K562 (cell line): ENCODE results near the gene C11orf98. TPM values are rescaled to one million over a fixed set of nuclear protein-coding genes. Genes with fewer than 3 reads are reported as not detected.

Experiments
- ATAC-seq: fragments of 200-7000 bp; cut with Tn5 transposase; 3 replicates; pipeline ENCODE4 v1.9.1; 2020; ENCODE audit warnings: moderate library complexity
- BruUV-seq: library from RNA; stranded (reverse); fragments of 400-500 nt; replicated peaks from 2 replicates; lab custom pipeline; 2021; lab: Mats Ljungman, UMichigan
- CTCF ChIA-PET: fragments of 300-600 bp; formaldehyde crosslinking; extraction: SDS; loops from one replicate; lab custom pipeline; 2021; ENCODE audit warnings: low intra/inter-chr PET ratio; lab: Yijun Ruan, JAX
- POLR2A ChIA-PET: fragments of 300-600, 350-650 bp; sonication (Branson Sonifier 250); formaldehyde crosslinking; extraction: SDS; loops from one replicate; lab custom pipeline; 2021; ENCODE audit warnings: antibody characterized with exemption, inconsistent platforms; lab: Yijun Ruan, JAX
- DNase-seq, 4 experiments: peaks; one replicate each; pipeline versions ENCODE4 v3.0.0 to v3.0.0-alpha.2; 2011 to 2018; ENCODE audit warnings: low spot score in 3 of 4, mixed read lengths in 3 of 4; ENCODE audit errors: extremely low read depth in 1 of 4
- FAIRE-seq: peaks from 2 replicates; lab custom pipeline; 2011; peaks lifted over from hg19 to GRCh38; lab: Jason Lieb, UNC
- H2AFZ ChIP-seq: 2 replicates; pipeline ENCODE4 v1.6.0; 2011; ENCODE audit warnings: low read depth, low read length, control low read depth, inconsistent platforms
- H3K27ac ChIP-seq: fragments of 200-600 bp; 3 replicates; pipeline ENCODE4 v1.8.0; 2011; ENCODE audit warnings: low read depth, mild to moderate bottlenecking, control low read depth, inconsistent platforms, low read length, moderate library complexity, mixed read lengths; ENCODE audit errors: extremely low read depth
- H3K27me3 ChIP-seq, 2 experiments: fragments of 300-600 bp in 1 of 2; 2 replicates in 1 of 2; 3 replicates in 1 of 2; pipeline versions ENCODE4 v1.6.0 to v1.8.0; 2011; ENCODE audit warnings: inconsistent platforms in 2 of 2, low read length in 2 of 2, mild to moderate bottlenecking in 1 of 2, mixed read lengths in 1 of 2, moderate library complexity in 1 of 2; ENCODE audit not compliant: control insufficient read depth in 2 of 2, insufficient read depth in 2 of 2
- H3K36me3 ChIP-seq: fragments of 300-600 bp; 3 replicates; pipeline ENCODE4 v1.8.0; 2011; ENCODE audit warnings: mild to moderate bottlenecking, low read length, inconsistent platforms; ENCODE audit not compliant: control insufficient read depth, insufficient read depth
- H3K4me1 ChIP-seq, 2 experiments: fragments of 200-600 bp in 1 of 2; replicated peaks in 1 of 2; 2 replicates in 1 of 2; 3 replicates in 1 of 2; pipeline versions ENCODE4 v1.5.1 to v1.8.0; 2011; ENCODE audit warnings: inconsistent platforms in 2 of 2, low read length in 2 of 2, mild to moderate bottlenecking in 1 of 2, mixed read lengths in 1 of 2, moderate library complexity in 1 of 2; ENCODE audit not compliant: control insufficient read depth in 2 of 2, insufficient read depth in 2 of 2
- H3K4me2 ChIP-seq: 2 replicates; pipeline ENCODE4 v1.6.1; 2011; ENCODE audit warnings: low read length, control low read depth, inconsistent platforms, mixed read lengths; ENCODE audit not compliant: insufficient read depth
- H3K4me3 ChIP-seq: fragments of 200-600 bp; sonication (generic), shearing (Covaris generic); 2 replicates; pipeline ENCODE4 v1.5.1; 2016; ENCODE audit warnings: control low read depth, inconsistent platforms
- H3K79me2 ChIP-seq: fragments of 200-600 bp; 3 replicates; pipeline ENCODE4 v1.8.0; 2011; ENCODE audit warnings: low read length, inconsistent platforms; ENCODE audit not compliant: control insufficient read depth, insufficient read depth
- H3K9ac ChIP-seq, 2 experiments: 2 replicates each; pipeline versions ENCODE4 v1.6.0 to v1.6.1; 2011; ENCODE audit warnings: low read depth in 2 of 2, low read length in 2 of 2, control low read depth in 1 of 2, inconsistent platforms in 1 of 2, mild to moderate bottlenecking in 1 of 2, mixed read lengths in 1 of 2; ENCODE audit not compliant: insufficient read depth in 1 of 2
- H3K9me1 ChIP-seq: one replicate; pipeline ENCODE4 v1.6.0; 2011; ENCODE audit warnings: inconsistent platforms, mild to moderate bottlenecking, low read length, moderate library complexity; ENCODE audit not compliant: control insufficient read depth, insufficient read depth
- H3K9me3 ChIP-seq: replicated peaks from 2 replicates; pipeline ENCODE4 v1.5.1; 2011; ENCODE audit warnings: low read depth, low read length, inconsistent platforms; ENCODE audit not compliant: control insufficient read depth, insufficient read depth
- H4K20me1 ChIP-seq: replicated peaks from 2 replicates; pipeline ENCODE4 v1.6.1; 2011; ENCODE audit warnings: low read length, inconsistent platforms, mixed read lengths; ENCODE audit not compliant: control insufficient read depth, insufficient read depth
- CBFA2T3 ChIP-seq: fragments of 450-650 bp; IDR thresholded peaks from 2 replicates; pipeline ENCODE4 v1.6.1; 2017
- FIP1L1 ChIP-seq: fragments of 200-400 bp; formaldehyde crosslinking; IDR thresholded peaks from 2 replicates; pipeline ENCODE4 v1.6.1; 2018; ENCODE audit warnings: mild to moderate bottlenecking, low read depth, low read length; ENCODE audit not compliant: poor library complexity, severe bottlenecking
- SAFB2 ChIP-seq: fragments of 200-400 bp; formaldehyde crosslinking; IDR thresholded peaks from 2 replicates; pipeline ENCODE4 v1.6.1; 2018; ENCODE audit warnings: borderline replicate concordance, low read length, low read depth, moderate library complexity; ENCODE audit not compliant: severe bottlenecking
- SIRT6 ChIP-seq: IDR thresholded peaks from one replicate; pipeline ENCODE4 v1.6.1; 2012; ENCODE audit warnings: low read depth, mild to moderate bottlenecking, control low read depth, inconsistent platforms, low read length, moderate library complexity
- ZBTB8A ChIP-seq: fragments of 450-650 bp; IDR thresholded peaks from 2 replicates; pipeline ENCODE4 v1.6.1; 2018; ENCODE audit warnings: mild to moderate bottlenecking, moderate library complexity; ENCODE audit not compliant: partially characterized antibody
- ZFP30 ChIP-seq: fragments of 250-450 bp; sonication (Bioruptor Pico); IDR thresholded peaks from 2 replicates; pipeline ENCODE4 v1.8.0; 2022; ENCODE audit warnings: moderate library complexity, mild to moderate bottlenecking, inconsistent platforms, borderline replicate concordance
- ZNF133 ChIP-seq: fragments of 250-450 bp; sonication (Bioruptor Pico); IDR thresholded peaks from 2 replicates; pipeline ENCODE4 v1.4.0; 2020; ENCODE audit warnings: mild to moderate bottlenecking
- WGBS: fragments of 100-300 bp; shearing (Covaris generic); methylation state at CpG from one replicate; pipeline ENCODE4 v1.1.6; 2016; ENCODE audit warnings: low coverage, mixed read lengths; ENCODE audit not compliant: insufficient coverage; ENCODE audit errors: missing lambda C conversion rate; 5-methylcytosine and 5-hydroxymethylcytosine counted together
- in situ Hi-C: fragments of 300-500 bp; cut with MboI; formaldehyde crosslinking; loops from 4 replicates; pipeline ENCODE4 v1.15.0; 2018; ENCODE audit warnings: inconsistent platforms, mixed read lengths
- intact Hi-C: fragments of 100-400 bp; cut with micrococcal nuclease; formaldehyde crosslinking; loops from 2 replicates; pipeline ENCODE4 v1.14.2; 2022
- polyA plus RNA-seq, 8 experiments: library from polyadenylated mRNA; depleted of rRNA in 4 of 8; stranded (reverse) in 5 of 8; unstranded in 3 of 8; fragments of >200 nt; fragmentation: Nextera tagmentation in 2 of 8; fragmentation: Illumina TruSeq in 1 of 8; extraction: Ambion mirVana in 2 of 8; extraction: Trizol in 1 of 8; gene quantifications; 2 replicates each; pipeline versions ENCODE4 v1.2.1 to v1.2.3, GENCODE V29; 2011 to 2014; ENCODE audit warnings: inconsistent platforms in 1 of 8, missing spikeins in 1 of 8
- total RNA-seq, 7 experiments: library from RNA; depleted of rRNA in 6 of 7; stranded (reverse); fragments of >200 nt in 6 of 7; fragmentation: Illumina TruSeq in 2 of 7; extraction: Trizol in 2 of 7; gene quantifications; 2 replicates each; pipeline versions ENCODE4 v1.2.1 to v1.2.3, GENCODE V29; 2011 to 2021; ENCODE audit warnings: low replicate concordance in 1 of 7
- TF ChIP-seq, protein P1 (sequence below): fragments of 150-350 bp; IDR thresholded peaks from 2 replicates; pipeline ENCODE4 v1.6.1; 2014; ENCODE audit warnings: low read depth, mild to moderate bottlenecking, low read length, borderline replicate concordance
- TF ChIP-seq, protein P2 (sequence below), 2 experiments: fragments of 450-650 bp in 1 of 2; sonication (generic) in 1 of 2; formaldehyde crosslinking; conservative IDR thresholded peaks; 2 replicates each; pipeline versions ENCODE4 v1.4.0 to v1.8.1; 2020 to 2022; ENCODE audit warnings: mild to moderate bottlenecking in 1 of 2, missing genetic modification reagents in 1 of 2
- TF ChIP-seq, protein P3 (sequence below): fragments of 250-450 bp; sonication (Bioruptor Pico); IDR thresholded peaks from 2 replicates; pipeline ENCODE4 v1.4.0; 2020; ENCODE audit warnings: mild to moderate bottlenecking, moderate library complexity

Gene C11orf98
- total and polyA plus RNA-seq, 9 of the 15 experiments (the other 6 are each of a cell fraction or from before 2014, with no cell fraction given): 103 to 352 (median 218) TPM

DNA sequence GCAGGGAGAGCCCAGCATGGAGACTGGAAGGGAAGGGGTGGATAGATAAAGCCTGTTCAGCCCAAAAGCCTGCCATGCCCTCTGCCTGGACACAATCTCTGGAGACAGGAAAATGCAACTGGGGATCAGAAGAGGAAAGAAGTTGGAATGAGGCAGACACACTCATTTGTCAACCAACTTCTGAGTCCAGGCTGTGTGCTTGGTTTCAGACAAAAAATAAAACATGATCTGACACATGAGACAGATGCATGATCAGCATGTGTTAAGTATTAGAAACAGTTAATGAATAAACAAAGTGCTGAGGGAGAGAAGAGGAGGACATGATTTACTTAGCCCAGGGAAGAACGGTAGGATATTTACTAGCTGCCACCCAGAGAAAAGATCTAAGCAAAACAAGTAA, 23.5 kb upstream of the C11orf98 start:
- H3K9me1 ChIP-seq: no peaks in the 10 kb centered on the region
- H3K9me3 ChIP-seq: no peaks in the 10 kb centered on the region
- H2AFZ ChIP-seq: no peak overlapping the region
- intact Hi-C loops: no loop called here
- no peak for TF ChIP-seq SAFB2
- TF ChIP-seq, protein P1, sequence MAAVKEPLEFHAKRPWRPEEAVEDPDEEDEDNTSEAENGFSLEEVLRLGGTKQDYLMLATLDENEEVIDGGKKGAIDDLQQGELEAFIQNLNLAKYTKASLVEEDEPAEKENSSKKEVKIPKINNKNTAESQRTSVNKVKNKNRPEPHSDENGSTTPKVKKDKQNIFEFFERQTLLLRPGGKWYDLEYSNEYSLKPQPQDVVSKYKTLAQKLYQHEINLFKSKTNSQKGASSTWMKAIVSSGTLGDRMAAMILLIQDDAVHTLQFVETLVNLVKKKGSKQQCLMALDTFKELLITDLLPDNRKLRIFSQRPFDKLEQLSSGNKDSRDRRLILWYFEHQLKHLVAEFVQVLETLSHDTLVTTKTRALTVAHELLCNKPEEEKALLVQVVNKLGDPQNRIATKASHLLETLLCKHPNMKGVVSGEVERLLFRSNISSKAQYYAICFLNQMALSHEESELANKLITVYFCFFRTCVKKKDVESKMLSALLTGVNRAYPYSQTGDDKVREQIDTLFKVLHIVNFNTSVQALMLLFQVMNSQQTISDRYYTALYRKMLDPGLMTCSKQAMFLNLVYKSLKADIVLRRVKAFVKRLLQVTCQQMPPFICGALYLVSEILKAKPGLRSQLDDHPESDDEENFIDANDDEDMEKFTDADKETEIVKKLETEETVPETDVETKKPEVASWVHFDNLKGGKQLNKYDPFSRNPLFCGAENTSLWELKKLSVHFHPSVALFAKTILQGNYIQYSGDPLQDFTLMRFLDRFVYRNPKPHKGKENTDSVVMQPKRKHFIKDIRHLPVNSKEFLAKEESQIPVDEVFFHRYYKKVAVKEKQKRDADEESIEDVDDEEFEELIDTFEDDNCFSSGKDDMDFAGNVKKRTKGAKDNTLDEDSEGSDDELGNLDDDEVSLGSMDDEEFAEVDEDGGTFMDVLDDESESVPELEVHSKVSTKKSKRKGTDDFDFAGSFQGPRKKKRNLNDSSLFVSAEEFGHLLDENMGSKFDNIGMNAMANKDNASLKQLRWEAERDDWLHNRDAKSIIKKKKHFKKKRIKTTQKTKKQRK: no peak
- TF ChIP-seq, protein P2, sequence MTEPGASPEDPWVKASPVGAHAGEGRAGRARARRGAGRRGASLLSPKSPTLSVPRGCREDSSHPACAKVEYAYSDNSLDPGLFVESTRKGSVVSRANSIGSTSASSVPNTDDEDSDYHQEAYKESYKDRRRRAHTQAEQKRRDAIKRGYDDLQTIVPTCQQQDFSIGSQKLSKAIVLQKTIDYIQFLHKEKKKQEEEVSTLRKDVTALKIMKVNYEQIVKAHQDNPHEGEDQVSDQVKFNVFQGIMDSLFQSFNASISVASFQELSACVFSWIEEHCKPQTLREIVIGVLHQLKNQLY (CRISPR knock-in tag; conservative IDR thresholded peaks at IDR 0.05): no peak
- no peak for TF ChIP-seq ZFP30 (CRISPR knock-in tag)
- TF ChIP-seq FIP1L1: no peak
- TF ChIP-seq CBFA2T3: no peak
- TF ChIP-seq ZNF133 (CRISPR knock-in tag): no peak
- TF ChIP-seq SIRT6: no peak
- TF ChIP-seq, protein P3, sequence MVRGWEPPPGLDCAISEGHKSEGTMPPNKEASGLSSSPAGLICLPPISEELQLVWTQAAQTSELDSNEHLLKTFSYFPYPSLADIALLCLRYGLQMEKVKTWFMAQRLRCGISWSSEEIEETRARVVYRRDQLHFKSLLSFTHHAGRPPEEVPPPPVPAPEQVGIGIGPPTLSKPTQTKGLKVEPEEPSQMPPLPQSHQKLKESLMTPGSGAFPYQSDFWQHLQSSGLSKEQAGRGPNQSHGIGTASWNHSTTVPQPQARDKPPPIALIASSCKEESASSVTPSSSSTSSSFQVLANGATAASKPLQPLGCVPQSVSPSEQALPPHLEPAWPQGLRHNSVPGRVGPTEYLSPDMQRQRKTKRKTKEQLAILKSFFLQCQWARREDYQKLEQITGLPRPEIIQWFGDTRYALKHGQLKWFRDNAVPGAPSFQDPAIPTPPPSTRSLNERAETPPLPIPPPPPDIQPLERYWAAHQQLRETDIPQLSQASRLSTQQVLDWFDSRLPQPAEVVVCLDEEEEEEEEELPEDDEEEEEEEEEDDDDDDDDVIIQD (CRISPR knock-in tag): no peak
- TF ChIP-seq ZBTB8A: no peak
- H3K36me3 ChIP-seq: peaks cover 33% of the 10 kb centered on the region
- WGBS: 22% methylated on average over 1 of the region's 1 CpG
- peaks cover 0 to 10% of the 10 kb centered on the region in 2 experiments; a peak in 3 of 5 replicates for H3K4me1 ChIP-seq
- no peak overlapping the region for H3K4me3 ChIP-seq
- FAIRE-seq (no peak), DNase-seq (no peak), ATAC-seq (no peak)
- no peak overlapping the region for H3K4me2 ChIP-seq
- POLR2A ChIA-PET: interaction anchor here (0.7 to 1.9 kb wide), 6 partner anchors 8 to 117 kb away, joined by 3 to 11 read pairs (median 4); partner anchors contain the start of genes C11orf98, CSKMT, NXF1 and UQCC3
- H3K9ac ChIP-seq: peak overlapping the region in 1 of 2 experiments; percentile 72; a peak in 1 of 4 replicates
- no TSS peak for BruUV-seq
- in situ Hi-C loops: no loop called here
- no peaks in the 10 kb centered on the region for H3K79me2 ChIP-seq
- CTCF ChIA-PET: no interaction called here
- no peak overlapping the region for H3K27ac ChIP-seq
- no peaks in the 10 kb centered on the region for H3K27me3 ChIP-seq
- H4K20me1 ChIP-seq: no peaks in the 10 kb centered on the region
